OCI-LY3 (cell line): Measurements from ENCODE around the gene FRMPD1.

Experiments
- EZH2phosphoT487 ChIP-seq: fragments of 200-600 bp; shearing (Covaris generic); IDR thresholded peaks from 2 replicates; pipeline ENCODE4 v1.6.1; 2018; ENCODE audit warnings: antibody characterized with exemption, mixed run types, low read depth
- TF ChIP-seq, protein P1 (sequence below): fragments of 200-600, 300-600 bp; sonication (generic); IDR thresholded peaks from 2 replicates; pipeline ENCODE4 v1.5.1; 2014; ENCODE audit warnings: antibody characterized with exemption, low read length, low read depth

DNA sequence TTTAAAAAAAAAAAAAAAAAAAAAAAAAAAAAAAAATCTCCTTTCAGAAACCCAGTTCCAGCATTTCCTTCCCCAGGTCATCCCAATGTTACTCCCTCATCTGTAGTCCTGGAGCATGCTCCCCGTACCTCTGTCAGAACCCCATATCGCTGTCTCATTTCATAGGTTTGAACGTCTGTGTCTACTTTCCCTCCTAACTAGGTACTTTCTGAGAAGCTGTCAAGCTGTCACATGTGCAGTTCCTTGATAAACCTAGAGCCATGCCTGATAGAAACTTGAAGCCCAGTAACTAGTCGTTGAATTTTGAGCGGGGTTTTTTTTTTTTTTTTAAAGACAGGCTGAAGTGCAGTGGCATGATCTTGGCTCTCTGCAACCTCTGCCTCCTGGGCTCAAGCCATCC is 118.6 kb downstream of the FRMPD1 start:
- TF ChIP-seq, protein P1, sequence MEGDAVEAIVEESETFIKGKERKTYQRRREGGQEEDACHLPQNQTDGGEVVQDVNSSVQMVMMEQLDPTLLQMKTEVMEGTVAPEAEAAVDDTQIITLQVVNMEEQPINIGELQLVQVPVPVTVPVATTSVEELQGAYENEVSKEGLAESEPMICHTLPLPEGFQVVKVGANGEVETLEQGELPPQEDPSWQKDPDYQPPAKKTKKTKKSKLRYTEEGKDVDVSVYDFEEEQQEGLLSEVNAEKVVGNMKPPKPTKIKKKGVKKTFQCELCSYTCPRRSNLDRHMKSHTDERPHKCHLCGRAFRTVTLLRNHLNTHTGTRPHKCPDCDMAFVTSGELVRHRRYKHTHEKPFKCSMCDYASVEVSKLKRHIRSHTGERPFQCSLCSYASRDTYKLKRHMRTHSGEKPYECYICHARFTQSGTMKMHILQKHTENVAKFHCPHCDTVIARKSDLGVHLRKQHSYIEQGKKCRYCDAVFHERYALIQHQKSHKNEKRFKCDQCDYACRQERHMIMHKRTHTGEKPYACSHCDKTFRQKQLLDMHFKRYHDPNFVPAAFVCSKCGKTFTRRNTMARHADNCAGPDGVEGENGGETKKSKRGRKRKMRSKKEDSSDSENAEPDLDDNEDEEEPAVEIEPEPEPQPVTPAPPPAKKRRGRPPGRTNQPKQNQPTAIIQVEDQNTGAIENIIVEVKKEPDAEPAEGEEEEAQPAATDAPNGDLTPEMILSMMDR: no peak
- TF ChIP-seq EZH2phosphoT487: no peak
